ENCODE measurements around the gene SERHL2.

The SERHL2 gene

GRCh38 chr22:42617155-42617983, 63.6 kb downstream of the SERHL2 start:
- H3K4me3 ChIP-seq (replicated peaks in 1 of 2; ENCODE audit: low read depth in 2 of 2, low read length in 2 of 2): no peak overlapping the region
- DNase-seq (ENCODE audit: low read depth in 2 of 2): no peak
- no peak for TF ChIP-seq CTCF (IDR thresholded peaks at IDR 0.05; ENCODE audit: low read depth, low read length)

GRCh38 chr22:42619261-42620063, 65.7 kb downstream of the SERHL2 start:
- DNase-seq (ENCODE audit: low read depth in 2 of 2): no peak
- no peak for TF ChIP-seq CTCF (IDR thresholded peaks at IDR 0.05; ENCODE audit: low read depth, low read length)
- no peak overlapping the region for H3K4me3 ChIP-seq (replicated peaks in 1 of 2; ENCODE audit: low read depth in 2 of 2, low read length in 2 of 2)

- no peak for DNase-seq (ENCODE audit: low read depth in 2 of 2)
- no peak for TF ChIP-seq CTCF (IDR thresholded peaks at IDR 0.05; ENCODE audit: low read depth, low read length)
- H3K4me3 ChIP-seq (replicated peaks in 1 of 2; ENCODE audit: low read depth in 2 of 2, low read length in 2 of 2): no peak overlapping the region
Measured at GRCh38 chr22:42620084-42620483, 66.3 kb downstream of the SERHL2 start.

- H3K4me3 ChIP-seq (replicated peaks in 1 of 2; ENCODE audit: low read depth in 2 of 2, low read length in 2 of 2): no peak overlapping the region
- DNase-seq (ENCODE audit: low read depth in 2 of 2): peak; percentile 70 to 73
- peak; percentile 91 for TF ChIP-seq CTCF (IDR thresholded peaks at IDR 0.05; ENCODE audit: low read depth, low read length)
Measured at GRCh38 chr22:42621505-42622002, 67.8 kb downstream of the SERHL2 start.

GRCh38 chr22:42622061-42622710, 68.4 kb downstream of the SERHL2 start:
- no peak for TF ChIP-seq CTCF (IDR thresholded peaks at IDR 0.05; ENCODE audit: low read depth, low read length)
- DNase-seq (ENCODE audit: low read depth in 2 of 2): no peak
- H3K4me3 ChIP-seq (replicated peaks in 1 of 2; ENCODE audit: low read depth in 2 of 2, low read length in 2 of 2): no peak overlapping the region

GRCh38 chr22:42623301-42623751, 69.6 kb downstream of the SERHL2 start:
- no peak overlapping the region for H3K4me3 ChIP-seq (replicated peaks in 1 of 2; ENCODE audit: low read depth in 2 of 2, low read length in 2 of 2)
- no peak for DNase-seq (ENCODE audit: low read depth in 2 of 2)
- no peak for TF ChIP-seq CTCF (IDR thresholded peaks at IDR 0.05; ENCODE audit: low read depth, low read length)

Measured in cardiac fibroblast (primary cell).